ENCODE data around the gene CTF1. TPM values are rescaled to one million over a fixed set of nuclear protein-coding genes. Genes with fewer than 3 reads are reported as not detected.

The CTF1 gene
- total and polyA plus RNA-seq, 2 donors (not counting 1 experiment from before 2014, with no cell fraction given), result 0.78 to 0.81 TPM

GRCh38 chr16:30931068-30931650 is 34.7 kb downstream of the CTF1 start:
- intact Hi-C loops (cut with micrococcal nuclease), result no loop called here
- ATAC-seq (ENCODE audit: low read depth), result no peak
- H3K79me2 ChIP-seq (ENCODE audit: control insufficient read depth, insufficient read depth, low read length), result no peaks in the 10 kb centered on the region
- H3K4me1 Mint-ChIP-seq, result peaks cover under 1% of the 10 kb centered on the region
- peaks cover 0 to 21% of the 10 kb centered on the region in 2 experiments for H3K36me3 ChIP-seq (replicated peaks in 1 of 2; ENCODE audit: control extremely low read depth in 1 of 2, control insufficient read depth in 1 of 2, extremely low read depth in 1 of 2, insufficient read depth in 2 of 2, low read length in 1 of 2)
- CTCF ChIA-PET, result interaction anchor here (1.3 kb wide), 1 partner anchor 11 kb away, joined by 11 read pairs; no protein-coding TSS in a partner anchor
- no peak for DNase-seq
- H3K27me3 Mint-ChIP-seq, result no peaks in the 10 kb centered on the region
- H3K4me2 ChIP-seq (replicated peaks; ENCODE audit: low read depth, low read length, poor library complexity, severe bottlenecking), result no peak overlapping the region
- no peak overlapping the region for H2AFZ ChIP-seq (ENCODE audit: insufficient read depth, low read depth, low read length, poor library complexity, severe bottlenecking)
- POLR2A ChIA-PET, result no interaction called here
- H3K4me3 ChIP-seq (ENCODE audit: control extremely low read depth in 1 of 5, extremely low read depth in 1 of 5, insufficient read depth in 1 of 5, low read depth in 2 of 5, low read length in 4 of 5), result no peak overlapping the region
- 87% methylated on average over 10 of the region's 12 CpGs for WGBS (ENCODE audit: insufficient coverage)
- TF ChIP-seq CTCF (IDR thresholded peaks at IDR 0.05), result no peak
- TF ChIP-seq EZH2 (IDR thresholded peaks at IDR 0.05; ENCODE audit: borderline replicate concordance, insufficient read depth, low read depth, low read length, poor library complexity, severe bottlenecking), result no peak
- no peaks in the 10 kb centered on the region for H3K4me1 ChIP-seq (ENCODE audit: control insufficient read depth in 2 of 2, insufficient read depth in 2 of 2, low read length in 2 of 2)
- H3K9me3 ChIP-seq (ENCODE audit: control extremely low read depth in 1 of 3, control insufficient read depth in 2 of 3, insufficient read depth in 1 of 3, low read length in 2 of 3), result no peaks in the 10 kb centered on the region
- H3K27ac ChIP-seq (ENCODE audit: low read length in 2 of 2), result no peak overlapping the region
- no peaks in the 10 kb centered on the region for H3K27me3 ChIP-seq (replicated peaks in 1 of 4; ENCODE audit: control extremely low read depth in 1 of 4, control insufficient read depth in 3 of 4, insufficient read depth in 4 of 4, low read length in 3 of 4)
- H3K4me3 Mint-ChIP-seq, result no peak overlapping the region
- H3K9ac ChIP-seq (ENCODE audit: low read length), result no peak overlapping the region
- H3K27ac Mint-ChIP-seq, result no peak overlapping the region
- H3K9me3 Mint-ChIP-seq (ENCODE audit: insufficient read depth), result no peaks in the 10 kb centered on the region
- H4K20me1 ChIP-seq (ENCODE audit: control insufficient read depth, insufficient read depth, low read length, poor library complexity, severe bottlenecking), result no peaks in the 10 kb centered on the region

GRCh38 chr16:30934827-30935557 is 38.6 kb downstream of the CTF1 start:
- H3K9me3 Mint-ChIP-seq (ENCODE audit: insufficient read depth), result no peaks in the 10 kb centered on the region
- peak; percentile 53 for ATAC-seq (ENCODE audit: low read depth)
- ChIA-PET POLR2A (no interaction called here), CTCF (interaction anchor here (1.5 to 2.3 kb wide), 2 partner anchors 9 to 90 kb away, joined by 3 to 6 read pairs; no protein-coding TSS in a partner anchor)
- no peaks in the 10 kb centered on the region for H3K79me2 ChIP-seq (ENCODE audit: control insufficient read depth, insufficient read depth, low read length)
- no peaks in the 10 kb centered on the region for H3K27me3 ChIP-seq (replicated peaks in 1 of 4; ENCODE audit: control extremely low read depth in 1 of 4, control insufficient read depth in 3 of 4, insufficient read depth in 4 of 4, low read length in 3 of 4)
- H3K9me3 ChIP-seq (ENCODE audit: control extremely low read depth in 1 of 3, control insufficient read depth in 2 of 3, insufficient read depth in 1 of 3, low read length in 2 of 3), result no peaks in the 10 kb centered on the region
- H3K4me1 ChIP-seq (ENCODE audit: control insufficient read depth in 2 of 2, insufficient read depth in 2 of 2, low read length in 2 of 2), result peaks cover 6 to 8% of the 10 kb centered on the region in 2 donors
- TF ChIP-seq CTCF (IDR thresholded peaks at IDR 0.05) (peak; percentile 60), EZH2 (IDR thresholded peaks at IDR 0.05; ENCODE audit: borderline replicate concordance, insufficient read depth, low read depth, low read length, poor library complexity, severe bottlenecking) (no peak)
- no peak overlapping the region for H2AFZ ChIP-seq (ENCODE audit: insufficient read depth, low read depth, low read length, poor library complexity, severe bottlenecking)
- H3K27me3 Mint-ChIP-seq, result no peaks in the 10 kb centered on the region
- peaks cover 6% of the 10 kb centered on the region for H3K4me1 Mint-ChIP-seq
- peak; percentile 45 for DNase-seq
- H3K4me3 ChIP-seq (ENCODE audit: control extremely low read depth in 1 of 5, extremely low read depth in 1 of 5, insufficient read depth in 1 of 5, low read depth in 2 of 5, low read length in 4 of 5), result no peak overlapping the region
- H4K20me1 ChIP-seq (ENCODE audit: control insufficient read depth, insufficient read depth, low read length, poor library complexity, severe bottlenecking), result no peaks in the 10 kb centered on the region
- no peak overlapping the region for H3K9ac ChIP-seq (ENCODE audit: low read length)
- WGBS (ENCODE audit: insufficient coverage), result 60% methylated on average over 12 of the region's 12 CpGs
- no peak overlapping the region for H3K4me3 Mint-ChIP-seq
- H3K27ac Mint-ChIP-seq, result no peak overlapping the region
- H3K4me2 ChIP-seq (replicated peaks; ENCODE audit: low read depth, low read length, poor library complexity, severe bottlenecking), result no peak overlapping the region
- no peak overlapping the region for H3K27ac ChIP-seq (ENCODE audit: low read length in 2 of 2)
- intact Hi-C loops (cut with micrococcal nuclease), result no loop called here
- H3K36me3 ChIP-seq (replicated peaks in 1 of 2; ENCODE audit: control extremely low read depth in 1 of 2, control insufficient read depth in 1 of 2, extremely low read depth in 1 of 2, insufficient read depth in 2 of 2, low read length in 1 of 2), result peaks cover 0 to 21% of the 10 kb centered on the region in 2 experiments
